SU-DHL-6 (cell line): ENCODE measurements around the gene SLC39A3.
A peak's percentile ranks its signal among the peaks of the same experiment; 100 is the strongest.

ENCODE experiments used
- H2AFZ ChIP-seq: fragments of 200-600 bp; sonication (generic); 2 replicates; pipeline ENCODE4 v1.6.1; 2014; ENCODE audit warnings: low read depth, mild to moderate bottlenecking, moderate library complexity, mixed read lengths, antibody characterized with exemption, low read length; ENCODE audit not compliant: severe bottlenecking
- H3F3A ChIP-seq: fragments of 200-600 bp; shearing (Covaris generic); 2 replicates; pipeline ENCODE4 v1.6.0; 2016; ENCODE audit warnings: antibody characterized with exemption, mild to moderate bottlenecking; ENCODE audit not compliant: insufficient read depth
- H3K27ac ChIP-seq: fragments of 200-600 bp; sonication (generic); 2 replicates; pipeline ENCODE4 v1.5.1; 2016; ENCODE audit warnings: low read depth, mild to moderate bottlenecking, low read length, moderate library complexity, mixed read lengths
- H3K27me3 ChIP-seq: fragments of 200-600 bp; sonication (generic), shearing (Covaris generic); 2 replicates; pipeline ENCODE4 v1.6.0; 2014; ENCODE audit warnings: mild to moderate bottlenecking, low read length
- H3K36me3 ChIP-seq: fragments of 200-600 bp; sonication (generic); 2 replicates; pipeline ENCODE4 v1.6.1; 2014; ENCODE audit warnings: mild to moderate bottlenecking, low read length, mixed read lengths
- H3K4me2 ChIP-seq: fragments of 300-600, 200-600 bp; shearing (Covaris generic), sonication (generic); 2 replicates; pipeline ENCODE4 v1.6.0; 2014; ENCODE audit warnings: low read length, low read depth, mild to moderate bottlenecking; ENCODE audit not compliant: poor library complexity, severe bottlenecking
- H3K4me3 ChIP-seq: fragments of 200-600 bp; sonication (generic); 2 replicates; pipeline ENCODE4 v1.5.1; 2014; ENCODE audit warnings: antibody characterized with exemption, low read length, mild to moderate bottlenecking, mixed read lengths; ENCODE audit not compliant: insufficient read depth, poor library complexity, severe bottlenecking
- H3K79me2 ChIP-seq: fragments of 200-600 bp; sonication (generic); 2 replicates; pipeline ENCODE4 v1.6.1; 2014; ENCODE audit warnings: mild to moderate bottlenecking, low read length, moderate library complexity; ENCODE audit not compliant: insufficient read depth
- H3K9ac ChIP-seq: fragments of 200-600 bp; sonication (generic); 2 replicates; pipeline ENCODE4 v1.7.0; 2014; ENCODE audit warnings: mild to moderate bottlenecking, low read length
- H3K9me2 ChIP-seq: fragments of 200-600 bp; sonication (generic); replicated peaks from 2 replicates; pipeline ENCODE4 v1.6.1; 2014; ENCODE audit warnings: low read length; ENCODE audit not compliant: insufficient read depth
- H3K9me3 ChIP-seq: fragments of 200-600 bp; sonication (generic); 2 replicates; pipeline ENCODE4 v1.6.1; 2014; ENCODE audit warnings: low read length, mixed read lengths; ENCODE audit not compliant: insufficient read depth
- H4K20me1 ChIP-seq: fragments of 200-600 bp; sonication (generic); 2 replicates; pipeline ENCODE4 v1.6.1; 2014; ENCODE audit warnings: low read depth, mild to moderate bottlenecking, antibody characterized with exemption, low read length, moderate library complexity, mixed read lengths
- EZH2phosphoT487 ChIP-seq: fragments of 200-600 bp; sonication (generic), shearing (Covaris generic); conservative IDR thresholded peaks from 2 replicates; pipeline ENCODE4 v1.6.1; 2018; ENCODE audit warnings: mild to moderate bottlenecking, antibody characterized with exemption, low read length, moderate library complexity, mixed read lengths
- TF ChIP-seq, protein P1 (sequence below): fragments of 200-600 bp; sonication (generic); IDR thresholded peaks from one replicate; pipeline ENCODE4 v1.5.1; 2017; ENCODE audit warnings: antibody characterized with exemption, mild to moderate bottlenecking, low read length, moderate library complexity; ENCODE audit not compliant: insufficient read depth, poor library complexity, severe bottlenecking

Gene SLC39A3

DNA sequence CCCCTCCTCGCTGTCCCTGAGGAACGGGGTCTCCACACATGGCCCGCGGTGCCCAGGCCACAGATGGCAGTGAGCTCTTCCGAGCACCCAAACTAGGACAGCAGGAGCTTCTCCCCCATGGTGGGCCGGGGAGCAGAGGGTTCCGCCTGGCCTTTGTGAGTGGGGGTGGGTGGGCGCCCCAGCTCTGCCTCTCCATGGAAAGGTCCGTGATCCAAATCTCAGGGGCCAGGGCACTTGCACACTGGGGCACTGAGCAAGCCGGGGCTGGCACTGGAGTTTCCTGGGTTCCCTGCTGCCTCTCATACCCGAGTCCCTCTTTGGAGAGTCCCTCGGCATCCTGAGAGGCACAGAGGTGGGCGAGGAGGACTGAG is 16.5 kb downstream of the SLC39A3 start:
- Histone ChIP-seq H3K9me3 (no peaks in the 10 kb centered on the region), H4K20me1 (no peaks in the 10 kb centered on the region), H2AFZ (no peak overlapping the region), H3K27ac (no peak overlapping the region), H3K79me2 (no peaks in the 10 kb centered on the region), H3K4me3 (no peak overlapping the region), H3F3A (no peaks in the 10 kb centered on the region), H3K4me2 (no peak overlapping the region), H3K9me2 (no peaks in the 10 kb centered on the region), H3K9ac (no peak overlapping the region), H3K36me3 (no peaks in the 10 kb centered on the region), H3K27me3 (no peaks in the 10 kb centered on the region)
- no peak for TF ChIP-seq EZH2phosphoT487
- TF ChIP-seq, protein P1, sequence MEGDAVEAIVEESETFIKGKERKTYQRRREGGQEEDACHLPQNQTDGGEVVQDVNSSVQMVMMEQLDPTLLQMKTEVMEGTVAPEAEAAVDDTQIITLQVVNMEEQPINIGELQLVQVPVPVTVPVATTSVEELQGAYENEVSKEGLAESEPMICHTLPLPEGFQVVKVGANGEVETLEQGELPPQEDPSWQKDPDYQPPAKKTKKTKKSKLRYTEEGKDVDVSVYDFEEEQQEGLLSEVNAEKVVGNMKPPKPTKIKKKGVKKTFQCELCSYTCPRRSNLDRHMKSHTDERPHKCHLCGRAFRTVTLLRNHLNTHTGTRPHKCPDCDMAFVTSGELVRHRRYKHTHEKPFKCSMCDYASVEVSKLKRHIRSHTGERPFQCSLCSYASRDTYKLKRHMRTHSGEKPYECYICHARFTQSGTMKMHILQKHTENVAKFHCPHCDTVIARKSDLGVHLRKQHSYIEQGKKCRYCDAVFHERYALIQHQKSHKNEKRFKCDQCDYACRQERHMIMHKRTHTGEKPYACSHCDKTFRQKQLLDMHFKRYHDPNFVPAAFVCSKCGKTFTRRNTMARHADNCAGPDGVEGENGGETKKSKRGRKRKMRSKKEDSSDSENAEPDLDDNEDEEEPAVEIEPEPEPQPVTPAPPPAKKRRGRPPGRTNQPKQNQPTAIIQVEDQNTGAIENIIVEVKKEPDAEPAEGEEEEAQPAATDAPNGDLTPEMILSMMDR, result no peak

GRCh38 chr19:2722541-2723344 is 17.1 kb downstream of the SLC39A3 start:
- Histone ChIP-seq H3F3A (no peaks in the 10 kb centered on the region), H3K4me3 (no peak overlapping the region), H3K9me2 (no peaks in the 10 kb centered on the region), H3K9me3 (no peaks in the 10 kb centered on the region), H3K9ac (no peak overlapping the region), H3K4me2 (no peak overlapping the region), H3K36me3 (no peaks in the 10 kb centered on the region), H3K27ac (no peak overlapping the region), H3K27me3 (no peaks in the 10 kb centered on the region), H2AFZ (no peak overlapping the region), H4K20me1 (no peaks in the 10 kb centered on the region), H3K79me2 (no peaks in the 10 kb centered on the region)
- no peak for TF ChIP-seq EZH2phosphoT487

- Histone ChIP-seq H3K27me3 (no peaks in the 10 kb centered on the region), H4K20me1 (no peaks in the 10 kb centered on the region), H2AFZ (no peak overlapping the region), H3K36me3 (no peaks in the 10 kb centered on the region), H3K9me3 (no peaks in the 10 kb centered on the region), H3K9me2 (no peaks in the 10 kb centered on the region), H3F3A (no peaks in the 10 kb centered on the region), H3K27ac (no peak overlapping the region), H3K4me2 (no peak overlapping the region), H3K9ac (no peak overlapping the region), H3K4me3 (no peak overlapping the region), H3K79me2 (no peaks in the 10 kb centered on the region)
- TF ChIP-seq, protein P1, result no peak
- 0 out of 2 replicates have a peak, but pooled peaks have one; percentile 31 for TF ChIP-seq EZH2phosphoT487
Measured at GRCh38 chr19:2721570-2722540, 18.0 kb downstream of the SLC39A3 start.
